Chondrocyte (in vitro differentiated cells): Measurements from ENCODE around the gene CCDC116. TPM values are rescaled to one million over a fixed set of nuclear protein-coding genes. Genes with fewer than 3 reads are reported as not detected.

Source experiments
- DNase-seq: peaks from one replicate; pipeline ENCODE4 v3.0.0; 2021; ENCODE audit warnings: mixed read lengths, low spot score
- H3K27ac Mint-ChIP-seq: one replicate; pipeline ENCODE4 v1.8.0; 2021; ENCODE audit warnings: mild to moderate bottlenecking, moderate library complexity, mixed read lengths; ENCODE audit not compliant: unreplicated experiment
- H3K27me3 Mint-ChIP-seq: 2 replicates; pipeline ENCODE4 v1.8.0; 2021; ENCODE audit warnings: low read depth, mixed read lengths
- H3K36me3 Mint-ChIP-seq: 2 replicates; pipeline ENCODE4 v1.8.0; 2021; ENCODE audit warnings: low read depth, mixed read lengths
- H3K4me1 Mint-ChIP-seq: 2 replicates; pipeline ENCODE4 v1.8.0; 2021; ENCODE audit warnings: low read depth, mild to moderate bottlenecking, mixed read lengths
- H3K4me3 Mint-ChIP-seq: one replicate; pipeline ENCODE4 v1.8.0; 2021; ENCODE audit warnings: mild to moderate bottlenecking, moderate library complexity, mixed read lengths; ENCODE audit not compliant: unreplicated experiment
- H3K9me3 Mint-ChIP-seq: 2 replicates; pipeline ENCODE4 v1.8.0; 2021; ENCODE audit warnings: low read depth, mixed read lengths
- total RNA-seq: library from RNA; stranded (reverse); gene quantifications from 3 replicates; pipeline ENCODE4 v1.2.1, GENCODE V29; 2021
- TF ChIP-seq, protein P1 (sequence below): fragments of 200-600 bp; sonication (generic); IDR thresholded peaks from 2 replicates; pipeline ENCODE4 v1.5.0; 2021; ENCODE audit warnings: antibody characterized with exemption, mild to moderate bottlenecking, moderate library complexity

Gene CCDC116
- total RNA-seq, 1 donor from 2014 or later, result 0.47 TPM

DNA sequence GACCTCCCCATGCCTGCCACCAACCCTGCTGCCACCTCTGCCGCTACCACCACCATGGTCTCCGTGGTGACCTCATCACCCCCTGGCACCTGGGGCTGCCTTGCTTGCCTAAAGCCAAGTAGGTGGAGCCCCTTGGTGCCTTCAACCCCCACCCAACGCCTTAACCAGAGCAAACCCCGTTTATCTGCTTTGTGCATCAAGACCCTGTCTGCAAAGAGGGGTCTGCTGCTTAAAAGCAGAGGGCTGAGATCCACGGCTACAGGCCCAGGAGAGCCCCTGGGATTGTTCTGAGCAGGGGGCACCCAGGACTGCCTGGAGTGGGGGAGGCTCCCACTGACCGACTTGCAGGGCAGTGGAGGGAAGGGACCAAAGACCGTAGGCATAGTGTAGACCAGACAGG, 28.3 kb downstream of the CCDC116 start:
- Mint-ChIP-seq H3K27me3 (no peaks in the 10 kb centered on the region), H3K4me3 (no peak overlapping the region), H3K4me1 (peaks cover 19% of the 10 kb centered on the region), H3K36me3 (no peaks in the 10 kb centered on the region), H3K27ac (no peak overlapping the region), H3K9me3 (no peaks in the 10 kb centered on the region)
- DNase-seq, result no peak
- TF ChIP-seq, protein P1, sequence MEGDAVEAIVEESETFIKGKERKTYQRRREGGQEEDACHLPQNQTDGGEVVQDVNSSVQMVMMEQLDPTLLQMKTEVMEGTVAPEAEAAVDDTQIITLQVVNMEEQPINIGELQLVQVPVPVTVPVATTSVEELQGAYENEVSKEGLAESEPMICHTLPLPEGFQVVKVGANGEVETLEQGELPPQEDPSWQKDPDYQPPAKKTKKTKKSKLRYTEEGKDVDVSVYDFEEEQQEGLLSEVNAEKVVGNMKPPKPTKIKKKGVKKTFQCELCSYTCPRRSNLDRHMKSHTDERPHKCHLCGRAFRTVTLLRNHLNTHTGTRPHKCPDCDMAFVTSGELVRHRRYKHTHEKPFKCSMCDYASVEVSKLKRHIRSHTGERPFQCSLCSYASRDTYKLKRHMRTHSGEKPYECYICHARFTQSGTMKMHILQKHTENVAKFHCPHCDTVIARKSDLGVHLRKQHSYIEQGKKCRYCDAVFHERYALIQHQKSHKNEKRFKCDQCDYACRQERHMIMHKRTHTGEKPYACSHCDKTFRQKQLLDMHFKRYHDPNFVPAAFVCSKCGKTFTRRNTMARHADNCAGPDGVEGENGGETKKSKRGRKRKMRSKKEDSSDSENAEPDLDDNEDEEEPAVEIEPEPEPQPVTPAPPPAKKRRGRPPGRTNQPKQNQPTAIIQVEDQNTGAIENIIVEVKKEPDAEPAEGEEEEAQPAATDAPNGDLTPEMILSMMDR, result no peak

DNA sequence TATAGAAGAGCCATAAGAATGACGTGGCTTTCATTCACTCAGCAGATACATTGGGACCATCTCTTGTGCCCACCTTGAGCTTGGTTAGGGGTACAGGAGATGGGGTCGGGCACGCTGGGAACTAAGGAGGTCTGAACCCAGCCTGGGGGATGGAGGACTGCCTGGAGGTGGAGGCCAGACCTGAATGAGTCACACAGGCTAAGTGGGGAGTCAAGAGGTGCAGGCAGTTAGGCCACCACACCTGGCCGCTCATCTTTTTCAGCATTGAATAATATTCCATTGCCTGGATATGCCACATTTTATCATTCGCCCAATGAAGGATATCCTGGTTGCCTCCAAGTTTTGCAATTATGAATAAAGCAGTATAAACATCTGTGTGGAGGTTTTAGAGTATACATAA, 29.4 kb downstream of the CCDC116 start:
- no peaks in the 10 kb centered on the region for H3K9me3 Mint-ChIP-seq
- H3K4me1 Mint-ChIP-seq, result peaks cover 19% of the 10 kb centered on the region
- H3K4me3 Mint-ChIP-seq, result no peak overlapping the region
- DNase-seq, result no peak
- TF ChIP-seq, protein P1, result no peak
- no peak overlapping the region for H3K27ac Mint-ChIP-seq
- H3K36me3 Mint-ChIP-seq, result no peaks in the 10 kb centered on the region
- no peaks in the 10 kb centered on the region for H3K27me3 Mint-ChIP-seq

DNA sequence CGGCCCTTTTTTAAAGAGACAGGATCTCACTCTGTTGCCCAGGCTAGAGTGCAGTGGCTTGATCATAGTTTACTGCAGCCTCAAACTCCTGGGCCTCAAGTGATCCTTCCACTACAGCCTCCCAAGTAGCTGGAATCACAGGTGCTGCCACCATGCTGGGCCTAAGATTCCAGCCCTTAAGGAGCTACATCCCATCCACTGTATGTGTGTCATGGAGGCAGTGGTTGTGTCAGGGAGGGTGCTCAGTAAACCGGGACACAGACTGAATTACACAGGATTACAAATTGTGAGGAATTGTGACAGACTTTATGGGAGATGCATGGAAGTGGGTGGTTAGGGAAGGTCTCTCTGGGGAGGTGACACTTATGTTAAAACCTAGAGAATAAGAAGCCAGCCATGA, 31.2 kb downstream of the CCDC116 start:
- Mint-ChIP-seq H3K36me3 (no peaks in the 10 kb centered on the region), H3K4me3 (no peak overlapping the region), H3K27ac (no peak overlapping the region)

DNA sequence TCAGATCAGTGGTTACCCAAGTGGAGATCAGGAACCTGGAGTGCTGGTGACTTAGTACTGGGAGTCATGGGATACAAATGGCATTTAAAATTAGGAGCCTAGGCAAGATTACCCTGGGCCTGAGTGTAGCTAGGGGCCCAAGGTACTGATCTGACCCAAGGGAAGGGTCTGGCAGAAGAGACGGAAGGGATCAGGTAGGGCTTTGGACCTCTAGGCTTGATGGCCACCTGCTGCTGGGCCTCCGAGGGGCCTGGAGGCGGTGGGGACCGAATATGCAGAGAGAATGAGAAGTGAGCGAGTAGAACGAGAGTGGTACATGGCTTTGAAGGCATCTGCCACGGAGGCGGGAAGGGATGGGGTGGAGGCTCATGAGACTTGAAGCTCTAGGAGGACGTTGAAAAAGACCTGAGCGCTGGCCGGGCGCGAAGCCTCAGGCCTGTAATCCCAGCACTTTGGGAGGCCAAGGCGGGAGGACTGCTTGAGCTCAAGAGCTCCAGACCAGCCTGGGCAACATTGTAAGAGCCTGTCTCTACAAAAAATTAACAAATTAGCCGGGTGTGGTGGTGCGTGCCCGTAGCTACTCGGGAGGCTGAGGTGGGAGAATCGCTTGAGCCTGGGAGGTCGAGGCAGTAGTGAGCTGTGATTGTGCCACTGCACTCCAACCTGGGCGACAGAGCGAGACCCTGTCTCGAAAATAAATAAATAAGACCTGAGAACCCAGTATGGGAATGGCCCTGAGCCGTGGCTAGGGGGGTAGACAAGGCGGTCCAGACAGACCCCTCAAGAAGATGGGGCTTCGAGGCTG, 32.7 kb downstream of the CCDC116 start:
- Mint-ChIP-seq H3K9me3 (no peaks in the 10 kb centered on the region), H3K4me1 (peaks cover 20% of the 10 kb centered on the region), H3K36me3 (no peaks in the 10 kb centered on the region), H3K4me3 (peak overlapping the region; percentile 96), H3K27ac (peak overlapping the region; percentile 95), H3K27me3 (no peaks in the 10 kb centered on the region)
- TF ChIP-seq, protein P1, result no peak
- no peak for DNase-seq

More for the DNA sequence above, 31.2 kb downstream of the CCDC116 start:
- Mint-ChIP-seq H3K9me3 (no peaks in the 10 kb centered on the region), H3K27me3 (no peaks in the 10 kb centered on the region), H3K4me1 (peaks cover 20% of the 10 kb centered on the region)
- DNase-seq, result no peak
- TF ChIP-seq, protein P1, result no peak

DNA sequence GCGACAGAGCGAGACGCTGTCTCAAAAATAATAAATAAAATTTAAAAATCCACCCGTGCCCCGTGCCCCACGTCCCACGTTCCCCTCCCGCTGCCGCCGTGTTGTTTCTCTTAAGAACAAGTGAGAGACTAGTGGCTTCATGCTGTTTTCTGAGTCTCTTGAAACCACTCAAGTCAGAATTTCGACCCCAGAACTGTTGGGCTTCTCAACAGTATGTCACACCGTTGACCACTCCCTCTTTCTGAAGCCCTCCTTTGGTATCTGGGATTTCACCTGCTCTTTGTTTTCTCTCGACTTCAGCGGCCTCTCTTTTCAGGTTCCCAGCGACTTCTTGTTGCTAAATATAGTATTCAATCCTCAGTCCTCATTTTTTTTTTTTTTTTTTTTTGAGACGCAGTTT, 34.2 kb downstream of the CCDC116 start:
- no peaks in the 10 kb centered on the region for H3K27me3 Mint-ChIP-seq
- no peak for DNase-seq
- TF ChIP-seq, protein P1, result no peak
- peaks cover 2% of the 10 kb centered on the region for H3K36me3 Mint-ChIP-seq
- peak overlapping the region; percentile 69 for H3K27ac Mint-ChIP-seq
- peaks cover 20% of the 10 kb centered on the region for H3K4me1 Mint-ChIP-seq
- peak overlapping the region; percentile 96 for H3K4me3 Mint-ChIP-seq
- H3K9me3 Mint-ChIP-seq, result no peaks in the 10 kb centered on the region
